ENCODE data around the gene LEPR.

DNA sequence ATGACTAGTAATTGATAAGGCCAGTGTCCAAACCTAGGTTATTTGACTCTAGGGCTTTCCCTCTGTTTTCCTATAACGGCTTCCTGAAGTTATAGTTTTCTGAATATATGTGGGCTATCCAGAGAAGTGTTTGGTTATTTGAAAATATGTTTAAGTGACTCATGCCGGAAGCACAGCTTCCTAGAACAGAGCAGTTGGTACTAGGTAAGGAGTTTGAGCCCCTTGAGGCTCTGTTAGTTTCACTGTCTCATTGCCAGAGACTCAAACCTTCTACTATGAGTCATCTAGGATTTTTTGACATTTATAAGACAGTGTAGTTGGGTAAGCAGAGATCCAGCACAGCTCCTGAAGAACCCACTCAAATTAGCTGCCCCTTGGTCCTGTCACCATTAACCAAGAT is 27.1 kb upstream of the LEPR start:
- no peak for TF ChIP-seq POLR2A (IDR thresholded peaks at IDR 0.05; ENCODE audit: low read depth, low read length)
- no peak for TF ChIP-seq EZH2 (IDR thresholded peaks at IDR 0.05; ENCODE audit: borderline replicate concordance, low read depth, low read length, severe bottlenecking)
- TF ChIP-seq, protein P1, sequence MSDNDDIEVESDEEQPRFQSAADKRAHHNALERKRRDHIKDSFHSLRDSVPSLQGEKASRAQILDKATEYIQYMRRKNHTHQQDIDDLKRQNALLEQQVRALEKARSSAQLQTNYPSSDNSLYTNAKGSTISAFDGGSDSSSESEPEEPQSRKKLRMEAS (IDR thresholded peaks at IDR 0.05; ENCODE audit: insufficient read depth, insufficient read length), result no peak
- TF ChIP-seq, protein P2, sequence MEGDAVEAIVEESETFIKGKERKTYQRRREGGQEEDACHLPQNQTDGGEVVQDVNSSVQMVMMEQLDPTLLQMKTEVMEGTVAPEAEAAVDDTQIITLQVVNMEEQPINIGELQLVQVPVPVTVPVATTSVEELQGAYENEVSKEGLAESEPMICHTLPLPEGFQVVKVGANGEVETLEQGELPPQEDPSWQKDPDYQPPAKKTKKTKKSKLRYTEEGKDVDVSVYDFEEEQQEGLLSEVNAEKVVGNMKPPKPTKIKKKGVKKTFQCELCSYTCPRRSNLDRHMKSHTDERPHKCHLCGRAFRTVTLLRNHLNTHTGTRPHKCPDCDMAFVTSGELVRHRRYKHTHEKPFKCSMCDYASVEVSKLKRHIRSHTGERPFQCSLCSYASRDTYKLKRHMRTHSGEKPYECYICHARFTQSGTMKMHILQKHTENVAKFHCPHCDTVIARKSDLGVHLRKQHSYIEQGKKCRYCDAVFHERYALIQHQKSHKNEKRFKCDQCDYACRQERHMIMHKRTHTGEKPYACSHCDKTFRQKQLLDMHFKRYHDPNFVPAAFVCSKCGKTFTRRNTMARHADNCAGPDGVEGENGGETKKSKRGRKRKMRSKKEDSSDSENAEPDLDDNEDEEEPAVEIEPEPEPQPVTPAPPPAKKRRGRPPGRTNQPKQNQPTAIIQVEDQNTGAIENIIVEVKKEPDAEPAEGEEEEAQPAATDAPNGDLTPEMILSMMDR (IDR thresholded peaks at IDR 0.05; ENCODE audit: extremely low read depth in 1 of 2, insufficient read depth in 1 of 2, low read depth in 1 of 2, low read length in 2 of 2), result no peak
